MM.1S (cell line): ENCODE measurements around the gene HECW1.
"Not testable (repeated sequence)": the region's sequence is repeated elsewhere in the genome, so short reads cannot be mapped to it uniquely, and the experiment has no call there.

ENCODE experiments used
- DNase-seq: peaks from one replicate; pipeline ENCODE4 v3.0.0-alpha.2; 2015
- H2AFZ ChIP-seq: fragments of 300-600 bp; sonication (generic); 2 replicates; pipeline ENCODE4 v1.6.0; 2016; ENCODE audit warnings: antibody characterized with exemption, low read length
- H3F3A ChIP-seq: fragments of 300-600 bp; sonication (generic); 2 replicates; pipeline ENCODE4 v1.6.1; 2016; ENCODE audit warnings: mild to moderate bottlenecking, antibody characterized with exemption, low read length, moderate library complexity, mixed read lengths; ENCODE audit not compliant: insufficient read depth
- H3K27ac ChIP-seq: fragments of 300-600 bp; sonication (generic); 2 replicates; pipeline ENCODE4 v1.5.1; 2016; ENCODE audit warnings: mild to moderate bottlenecking, low read length
- H3K27me3 ChIP-seq: fragments of 300-600 bp; sonication (generic); replicated peaks from 2 replicates; pipeline ENCODE4 v1.6.0; 2016; ENCODE audit warnings: low read length; ENCODE audit not compliant: insufficient read depth
- H3K36me3 ChIP-seq: fragments of 300-600 bp; sonication (generic); replicated peaks from 2 replicates; pipeline ENCODE4 v1.6.1; 2016; ENCODE audit warnings: mild to moderate bottlenecking, low read length, mixed read lengths; ENCODE audit not compliant: insufficient read depth
- H3K4me1 ChIP-seq: fragments of 300-600 bp; sonication (generic); 2 replicates; pipeline ENCODE4 v1.6.1; 2016; ENCODE audit warnings: low read length, mixed read lengths
- H3K4me2 ChIP-seq: fragments of 300-600 bp; sonication (generic); 2 replicates; pipeline ENCODE4 v1.6.0; 2016; ENCODE audit warnings: low read depth, low read length
- H3K4me3 ChIP-seq: fragments of 300-600 bp; sonication (generic); 2 replicates; pipeline ENCODE4 v1.5.1; 2016; ENCODE audit warnings: low read length, mixed read lengths
- H3K79me2 ChIP-seq: fragments of 300-600 bp; sonication (generic); 2 replicates; pipeline ENCODE4 v1.6.1; 2016; ENCODE audit warnings: mixed run types, low read length, mixed read lengths
- H3K9ac ChIP-seq: fragments of 300-600 bp; sonication (generic); 2 replicates; pipeline ENCODE4 v1.6.1; 2016; ENCODE audit warnings: low read length, mixed read lengths
- H3K9me2 ChIP-seq: fragments of 300-600 bp; sonication (generic); replicated peaks from 2 replicates; pipeline ENCODE4 v1.6.1; 2016; ENCODE audit warnings: mild to moderate bottlenecking, low read length, mixed read lengths; ENCODE audit not compliant: insufficient read depth
- H3K9me3 ChIP-seq: fragments of 300-600 bp; sonication (generic); replicated peaks from 2 replicates; pipeline ENCODE4 v1.6.1; 2016; ENCODE audit warnings: mild to moderate bottlenecking, low read length, mixed read lengths; ENCODE audit not compliant: insufficient read depth
- H4K20me1 ChIP-seq: fragments of 300-600 bp; sonication (generic); 2 replicates; pipeline ENCODE4 v1.6.1; 2016; ENCODE audit warnings: mild to moderate bottlenecking, low read length, moderate library complexity, mixed read lengths; ENCODE audit not compliant: insufficient read depth
- CTCF ChIP-seq: fragments of 300-600 bp; sonication (generic); IDR thresholded peaks from 2 replicates; pipeline ENCODE4 v1.5.1; 2016; ENCODE audit warnings: antibody characterized with exemption, low read length, mixed read lengths
- EZH2 ChIP-seq: fragments of 300-600 bp; sonication (generic); optimal IDR thresholded peaks from 2 replicates; pipeline ENCODE3; 2017; ENCODE audit warnings: low read depth, mild to moderate bottlenecking, antibody characterized with exemption, low read length, mixed read lengths
- EZH2phosphoT487 ChIP-seq: fragments of 300-600 bp; sonication (generic); IDR thresholded peaks from 2 replicates; pipeline ENCODE4 v1.6.1; 2018; ENCODE audit warnings: antibody characterized with exemption, low read length

Gene HECW1

GRCh38 chr7:43337191-43337590, 224.7 kb downstream of the HECW1 start:
- H3K4me3 ChIP-seq, result no peak overlapping the region
- no peak overlapping the region for H3K4me2 ChIP-seq
- no peak overlapping the region for H3K27ac ChIP-seq
- H4K20me1 ChIP-seq, result no peaks in the 10 kb centered on the region
- H2AFZ ChIP-seq, result no peak overlapping the region
- no peak for DNase-seq
- H3K9me2 ChIP-seq, result no peaks in the 10 kb centered on the region
- no peaks in the 10 kb centered on the region for H3F3A ChIP-seq
- H3K79me2 ChIP-seq, result no peaks in the 10 kb centered on the region
- TF ChIP-seq CTCF, result no peak
- TF ChIP-seq EZH2, result no peak
- TF ChIP-seq EZH2phosphoT487, result no peak
- no peaks in the 10 kb centered on the region for H3K9me3 ChIP-seq
- no peaks in the 10 kb centered on the region for H3K27me3 ChIP-seq
- H3K9ac ChIP-seq, result no peak overlapping the region
- H3K36me3 ChIP-seq, result no peaks in the 10 kb centered on the region
- H3K4me1 ChIP-seq, result no peaks in the 10 kb centered on the region

GRCh38 chr7:43337811-43338210, 225.4 kb downstream of the HECW1 start:
- Histone ChIP-seq H3K4me3 (no peak overlapping the region), H3K9me2 (no peaks in the 10 kb centered on the region), H3K79me2 (no peaks in the 10 kb centered on the region), H4K20me1 (no peaks in the 10 kb centered on the region), H2AFZ (no peak overlapping the region), H3K27me3 (no peaks in the 10 kb centered on the region), H3K27ac (no peak overlapping the region), H3K4me2 (no peak overlapping the region), H3F3A (no peaks in the 10 kb centered on the region), H3K9ac (no peak overlapping the region), H3K4me1 (no peaks in the 10 kb centered on the region), H3K9me3 (no peaks in the 10 kb centered on the region), H3K36me3 (no peaks in the 10 kb centered on the region)
- TF ChIP-seq CTCF (no peak), EZH2phosphoT487 (no peak), EZH2 (no peak)
- no peak for DNase-seq

DNA sequence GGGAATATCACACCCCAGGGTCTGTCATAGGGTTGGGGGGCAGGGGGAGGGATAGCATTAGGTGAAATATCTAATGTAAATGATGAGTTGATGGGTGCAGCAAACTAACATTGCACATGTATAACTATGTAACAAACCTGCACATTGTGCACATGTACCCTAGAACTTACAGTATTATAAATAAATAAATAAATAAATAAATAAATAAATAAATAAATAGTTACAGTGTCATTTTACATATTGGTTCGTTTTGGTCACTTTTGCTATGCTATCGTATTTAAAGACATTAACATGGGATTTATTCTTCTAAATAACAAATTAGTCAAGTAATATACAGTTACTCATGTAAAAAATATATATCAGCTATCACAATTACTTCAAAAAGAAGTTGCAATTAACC, 228.7 kb downstream of the HECW1 start:
- H3K36me3 ChIP-seq, result no peaks in the 10 kb centered on the region
- H3K9me3 ChIP-seq, result no peaks in the 10 kb centered on the region
- H3K4me3 ChIP-seq, result no peak overlapping the region
- H3K4me1 ChIP-seq, result no peaks in the 10 kb centered on the region
- no peak for DNase-seq
- no peaks in the 10 kb centered on the region for H3F3A ChIP-seq
- H3K27ac ChIP-seq, result no peak overlapping the region
- no peaks in the 10 kb centered on the region for H4K20me1 ChIP-seq
- H3K27me3 ChIP-seq, result no peaks in the 10 kb centered on the region
- H3K9ac ChIP-seq, result no peak overlapping the region
- no peak overlapping the region for H3K4me2 ChIP-seq
- TF ChIP-seq EZH2 (no peak), CTCF (no peak), EZH2phosphoT487 (no peak)
- no peak overlapping the region for H2AFZ ChIP-seq
- H3K79me2 ChIP-seq, result no peaks in the 10 kb centered on the region
- H3K9me2 ChIP-seq, result no peaks in the 10 kb centered on the region

- DNase-seq, H3K79me2 ChIP-seq, H3K9me2 ChIP-seq, H3K4me3 ChIP-seq, H3K27me3 ChIP-seq, H2AFZ ChIP-seq, H3K36me3 ChIP-seq, H3K9ac ChIP-seq, H3K4me2 ChIP-seq, H3K4me1 ChIP-seq, H3K27ac ChIP-seq, H3F3A ChIP-seq, H3K9me3 ChIP-seq, H4K20me1 ChIP-seq: not testable (repeated sequence)
These were observed 231.0 kb downstream of the HECW1 start for GRCh38 chr7:43343417-43343816.

DNA sequence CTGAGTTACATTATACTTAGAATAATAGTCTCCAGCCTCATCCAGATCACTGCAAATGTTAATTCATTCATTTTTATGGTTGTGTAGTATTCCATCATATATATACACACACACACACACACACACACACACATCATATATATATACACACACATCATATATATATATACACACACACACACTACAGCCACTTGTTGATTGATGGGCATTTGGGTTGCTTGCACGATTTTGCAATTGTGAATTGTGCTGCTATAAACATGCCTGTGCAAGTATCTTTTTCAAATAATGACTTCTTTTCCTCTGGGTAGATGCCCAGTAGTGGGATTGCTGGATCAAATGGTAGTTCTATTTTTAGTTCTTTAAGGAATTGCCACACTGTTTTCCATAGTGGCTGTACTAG, 233.2 kb downstream of the HECW1 start:
- not testable (repeated sequence) for H3K9ac ChIP-seq, H3K79me2 ChIP-seq, H2AFZ ChIP-seq, H3F3A ChIP-seq, H3K4me2 ChIP-seq, H3K4me1 ChIP-seq, H3K27me3 ChIP-seq, H3K9me3 ChIP-seq, DNase-seq, H4K20me1 ChIP-seq, H3K36me3 ChIP-seq, H3K27ac ChIP-seq, H3K4me3 ChIP-seq, H3K9me2 ChIP-seq
